ENCODE data around the gene ABHD12.
"Not testable (repeated sequence)": the region's sequence is repeated elsewhere in the genome, so short reads cannot be mapped to it uniquely, and the experiment has no call there.

ABHD12 gene

DNA sequence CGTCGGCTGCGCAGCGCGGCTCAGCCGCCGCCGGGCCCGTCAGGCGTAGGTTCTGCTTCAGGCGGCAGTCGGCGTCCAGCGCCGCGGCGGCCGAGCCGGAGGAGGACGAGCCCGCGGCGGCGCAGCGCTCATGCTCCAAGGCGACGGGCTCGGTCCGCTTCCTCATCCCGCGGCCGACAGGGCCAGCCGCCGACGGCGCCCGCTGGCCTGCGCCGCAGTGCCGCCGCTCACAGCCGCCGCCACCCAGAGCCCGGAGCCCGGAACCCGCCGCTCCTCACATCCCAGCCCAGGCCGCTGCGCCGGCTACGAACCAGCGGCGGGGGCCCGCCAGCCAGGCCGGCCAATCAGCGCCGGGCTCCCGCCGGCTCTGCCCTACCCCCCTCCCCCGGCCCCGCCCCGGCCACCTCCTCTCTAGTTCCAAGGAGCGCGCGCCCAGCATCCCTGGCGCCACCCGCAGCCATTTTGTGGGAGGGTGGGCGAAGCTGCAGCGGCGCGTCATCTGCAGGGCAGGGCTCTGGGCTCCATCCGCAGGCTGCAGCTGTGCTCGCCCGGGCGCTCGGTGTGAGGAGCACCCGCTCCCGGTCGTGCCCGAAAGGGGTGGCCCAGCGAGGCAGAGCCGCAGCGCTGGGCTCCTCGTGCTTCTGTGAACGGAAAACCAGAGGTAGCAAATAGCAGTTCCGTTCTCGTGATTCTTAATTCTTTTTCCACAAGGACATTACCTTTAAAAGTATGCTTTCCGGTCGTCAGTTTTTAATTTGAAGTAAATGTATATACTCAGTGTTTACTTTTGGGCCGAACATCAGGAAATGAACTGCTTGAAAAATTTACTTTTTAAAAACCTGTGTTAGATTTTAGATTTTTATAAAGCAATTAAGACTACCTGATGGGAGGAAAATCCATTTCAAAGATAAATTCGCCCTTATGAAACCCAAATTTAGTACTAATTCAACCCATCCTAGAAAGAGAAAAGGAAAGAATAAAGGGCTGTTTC, at the start of gene ABHD12:
Gene ABHD12, minus strand, starts transcription at position 298 of the 991 bp plus-strand sequence. Its CDS starts 132 bp downstream, at position 166.
- peak; percentile 87 for DNase-seq (ENCODE audit: low read depth, low spot score)

DNA sequence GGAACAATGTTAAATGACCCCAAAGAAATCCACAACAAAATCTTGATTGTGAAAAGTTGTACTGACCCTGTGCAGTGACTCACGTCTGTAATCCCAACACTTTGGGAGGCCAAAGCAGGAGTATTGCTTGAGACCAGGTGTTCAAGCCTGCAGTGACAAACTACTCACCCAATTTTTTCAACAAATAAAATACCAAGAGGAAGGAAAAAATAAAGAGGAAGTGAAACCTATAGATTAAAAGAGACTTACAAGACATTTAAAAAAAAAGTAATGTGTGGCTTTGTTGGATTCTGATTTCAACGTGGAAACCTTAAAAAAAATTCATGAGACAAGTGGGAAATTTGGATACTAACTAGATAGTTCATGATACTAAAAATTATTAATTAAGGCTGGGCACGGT, 48.7 kb upstream of the ABHD12 start:
- DNase-seq (ENCODE audit: low read depth, low spot score), result no peak

DNA sequence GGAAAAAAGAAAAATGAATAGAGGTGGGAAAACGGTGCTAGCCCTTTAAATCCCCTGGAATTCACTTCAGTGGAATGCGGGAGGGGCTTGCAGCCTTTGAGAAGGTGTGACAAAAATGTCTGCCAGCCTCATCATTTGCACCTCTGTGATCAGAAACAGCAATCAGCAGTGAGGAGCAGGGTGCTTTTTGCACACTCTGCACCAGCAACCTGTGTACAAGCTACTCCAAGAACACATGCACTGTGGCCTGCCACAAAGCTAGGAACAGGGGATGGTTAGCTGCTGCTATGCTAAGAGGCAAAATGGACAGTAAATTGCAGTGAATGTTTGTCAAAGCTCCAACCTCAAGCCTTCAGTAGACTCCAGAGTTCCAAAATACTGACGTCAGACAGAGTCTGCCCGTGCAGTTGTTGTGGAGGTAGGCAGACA, 46.5 kb upstream of the ABHD12 start:
- no peak for DNase-seq (ENCODE audit: low read depth, low spot score)

DNA sequence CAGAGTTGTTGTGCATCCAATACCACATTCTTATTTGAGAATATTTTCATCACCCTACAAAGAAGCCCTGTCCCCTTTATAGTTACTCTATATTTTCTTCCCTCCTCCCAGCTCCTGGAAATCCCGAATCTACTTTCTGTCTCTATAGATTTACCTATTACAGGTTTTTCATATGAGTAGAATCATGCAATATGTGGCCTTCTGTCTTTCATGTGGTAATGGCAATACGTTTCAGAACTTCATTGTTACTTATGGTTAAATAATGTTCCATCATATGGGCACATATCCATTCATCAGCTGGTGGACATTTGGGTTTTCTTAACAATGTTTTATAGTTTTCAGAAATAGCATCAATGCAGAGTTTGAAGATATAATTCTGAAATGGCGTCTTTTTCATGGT, 33.9 kb upstream of the ABHD12 start:
- no peak for DNase-seq (ENCODE audit: low read depth, low spot score)

DNA sequence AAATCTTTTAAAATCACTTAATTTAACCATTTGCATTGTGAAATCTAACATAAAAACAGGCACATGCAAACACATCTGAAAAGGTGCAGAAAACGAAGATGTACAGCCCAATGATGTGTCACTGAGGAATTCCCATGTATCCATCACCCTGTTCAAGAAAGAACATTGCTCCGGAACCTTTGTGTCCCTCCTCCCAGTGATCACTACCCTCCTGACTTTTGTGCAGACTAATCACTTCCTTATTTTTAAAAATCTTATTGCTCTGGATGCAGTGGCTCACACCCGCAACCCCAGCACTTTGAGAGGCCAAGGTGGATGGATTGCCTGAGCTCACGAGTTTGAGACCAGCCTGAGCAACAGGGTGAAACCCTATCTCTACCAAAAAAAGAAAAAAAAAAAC, 31.4 kb upstream of the ABHD12 start:
- DNase-seq (ENCODE audit: low read depth, low spot score), result no peak

DNA sequence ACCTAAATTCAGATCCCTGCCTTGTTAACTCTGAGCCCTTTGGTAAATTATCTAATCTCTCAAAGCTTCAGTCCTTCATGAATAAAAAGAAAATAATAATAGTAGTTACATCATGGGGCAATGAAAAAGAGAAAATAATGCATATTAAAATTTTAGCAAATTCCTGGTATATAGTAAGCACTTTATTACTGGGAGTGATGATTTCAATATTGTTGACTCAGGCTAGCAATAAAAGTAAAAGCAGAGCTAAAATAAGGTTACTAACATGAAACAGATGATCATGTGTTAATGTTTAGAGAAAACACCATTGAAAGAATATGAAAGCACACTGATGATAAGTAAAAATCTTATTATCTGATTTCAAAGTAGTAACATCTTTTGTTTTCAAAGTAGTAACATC, 30.5 kb upstream of the ABHD12 start:
- DNase-seq (ENCODE audit: low read depth, low spot score), result no peak

DNA sequence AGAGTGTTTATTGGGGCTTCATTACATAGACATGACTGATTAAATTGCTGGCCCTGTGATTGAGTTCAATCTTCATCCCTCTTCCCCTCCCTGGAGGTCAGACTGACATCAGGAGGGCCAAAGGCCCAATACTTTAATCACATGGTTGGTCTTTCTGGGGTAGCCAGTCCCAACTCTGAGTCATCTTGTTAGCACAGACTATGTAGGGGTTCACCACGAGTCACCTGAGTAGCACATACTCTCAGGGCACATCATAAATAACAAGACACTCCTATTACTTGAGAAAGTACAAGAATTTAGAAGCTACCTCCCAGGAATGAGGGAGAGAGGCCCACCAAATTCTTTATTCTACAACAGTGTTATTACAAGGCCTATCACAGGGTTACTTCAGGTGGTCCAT, 28.1 kb upstream of the ABHD12 start:
- no peak for DNase-seq (ENCODE audit: low read depth, low spot score)

DNA sequence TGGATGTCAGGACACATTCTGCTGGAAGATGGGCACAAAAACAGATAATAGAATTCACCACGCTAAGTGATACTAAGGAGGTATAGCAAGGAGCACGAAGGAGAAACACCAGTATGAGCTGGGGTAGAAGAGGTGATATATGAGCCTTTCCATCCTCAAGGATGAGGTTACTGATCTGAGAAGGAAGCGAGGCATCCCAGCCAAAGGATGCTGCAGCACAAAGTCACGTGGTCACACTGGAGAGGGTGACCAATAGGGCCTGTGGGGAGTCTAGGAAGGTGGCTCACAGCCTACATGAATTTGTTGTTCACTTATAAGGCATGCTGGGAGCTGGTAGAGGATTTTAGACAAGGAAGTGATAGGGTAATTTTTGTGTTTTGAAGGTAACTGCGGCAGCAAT, 18.3 kb upstream of the ABHD12 start:
- no peak for DNase-seq (ENCODE audit: low read depth, low spot score)

DNA sequence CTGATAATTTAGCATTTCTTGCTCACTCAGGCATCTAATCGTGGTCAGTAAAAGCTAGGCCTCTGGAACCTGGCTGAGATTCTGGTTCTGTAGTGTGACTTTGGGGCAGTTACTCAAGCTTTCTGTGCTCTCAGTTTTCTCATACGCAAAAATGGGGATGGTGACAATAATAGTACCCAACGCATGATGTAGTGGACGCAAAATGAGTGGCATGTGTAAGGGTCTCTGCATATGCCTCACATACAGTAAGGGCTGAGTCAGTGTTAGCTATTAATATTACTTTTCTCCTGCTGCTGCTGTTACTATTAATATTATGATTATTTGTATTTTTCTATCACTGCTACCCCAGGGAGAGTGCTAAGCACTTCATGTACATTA, 17.5 kb upstream of the ABHD12 start:
- no peak for DNase-seq (ENCODE audit: low read depth, low spot score)

DNA sequence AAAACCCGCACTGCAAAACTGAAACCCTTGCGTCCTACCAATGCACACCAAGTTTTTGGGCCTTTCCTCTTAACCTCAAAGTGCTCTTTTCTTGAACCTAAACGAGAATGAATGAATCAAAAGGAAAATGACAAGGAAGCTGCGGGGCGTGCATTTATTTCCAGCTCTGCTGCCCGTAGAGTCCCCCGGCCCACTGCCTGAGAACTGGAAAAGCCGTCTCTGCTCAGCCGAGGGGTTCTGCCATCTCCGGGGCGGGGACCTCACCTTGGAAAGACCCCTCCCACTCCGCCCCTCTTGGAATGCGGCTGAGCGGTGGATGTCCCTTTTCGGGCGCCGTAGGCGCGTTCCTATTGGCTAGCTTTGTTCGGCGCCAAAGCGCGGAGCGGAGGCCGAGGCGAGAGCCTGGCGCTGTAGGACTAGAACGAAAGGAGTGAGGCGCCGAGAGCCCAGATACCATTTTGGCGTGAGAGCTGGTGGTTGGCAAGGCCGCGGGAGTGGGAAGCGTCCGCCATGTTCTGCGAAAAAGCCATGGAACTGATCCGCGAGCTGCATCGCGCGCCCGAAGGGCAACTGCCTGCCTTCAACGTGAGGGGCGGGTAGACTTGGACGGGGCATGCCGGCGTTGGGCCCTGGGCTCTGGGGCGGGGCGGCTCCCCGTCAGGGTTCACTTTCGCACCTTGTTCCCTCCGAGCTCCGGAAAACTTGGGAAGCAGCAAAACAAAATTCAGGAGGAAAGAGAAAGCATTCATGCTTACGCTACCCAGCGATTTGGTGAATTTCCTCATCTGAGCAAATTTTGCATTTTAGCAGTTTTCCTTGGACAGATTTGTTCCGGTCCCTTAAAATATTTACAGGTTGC, 16.9 kb upstream of the ABHD12 start, which contains the start of gene GINS1:
Gene GINS1, plus strand, starts transcription at position 363 of the 859 bp plus-strand sequence. Its CDS starts 148 bp downstream, at position 511.
- DNase-seq (ENCODE audit: low read depth, low spot score), result peak; percentile 57

DNA sequence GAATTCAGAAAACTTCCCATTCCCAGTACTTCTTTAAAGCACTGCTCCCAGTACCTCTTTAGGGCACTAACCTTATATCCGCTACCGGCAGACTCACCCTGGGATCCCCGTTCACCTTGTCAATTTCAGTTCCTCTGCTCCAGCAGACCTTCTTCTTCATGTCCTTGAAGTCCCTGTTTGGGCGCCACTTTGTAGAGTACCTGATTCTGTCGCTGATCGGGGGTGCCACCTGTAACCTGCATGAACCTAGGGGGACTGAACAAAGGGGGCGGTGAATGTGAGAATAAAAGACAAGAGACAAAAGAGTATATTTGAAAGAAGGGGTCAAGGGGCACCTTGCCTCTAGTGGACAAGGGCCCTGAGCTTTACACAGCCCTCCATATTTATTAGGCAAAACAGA, 11.9 kb upstream of the ABHD12 start:
- no peak for DNase-seq (ENCODE audit: low read depth, low spot score)

DNA sequence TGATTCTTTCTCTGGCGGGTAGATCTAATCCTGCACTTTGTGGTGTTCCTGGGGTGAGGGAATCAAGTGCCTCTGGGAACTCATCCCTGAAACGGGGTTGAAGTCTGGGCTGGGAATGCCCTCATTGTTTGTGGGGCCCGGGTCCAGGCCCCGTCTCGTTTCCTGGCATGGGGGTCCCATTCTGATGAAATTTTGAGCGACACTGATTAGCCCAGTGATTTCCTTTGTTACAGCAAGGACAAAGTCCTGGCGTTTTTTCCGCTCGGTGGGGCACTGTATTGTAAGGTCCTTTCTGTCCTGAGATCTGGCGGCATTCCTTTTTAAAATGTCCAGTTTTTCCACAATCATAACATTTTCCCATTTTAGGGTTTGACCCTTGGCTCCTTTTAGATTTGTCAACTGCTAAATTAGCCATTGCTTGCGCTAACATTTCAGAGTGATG, 9.7 kb upstream of the ABHD12 start:
- DNase-seq (ENCODE audit: low read depth, low spot score), result not testable (repeated sequence)

DNA sequence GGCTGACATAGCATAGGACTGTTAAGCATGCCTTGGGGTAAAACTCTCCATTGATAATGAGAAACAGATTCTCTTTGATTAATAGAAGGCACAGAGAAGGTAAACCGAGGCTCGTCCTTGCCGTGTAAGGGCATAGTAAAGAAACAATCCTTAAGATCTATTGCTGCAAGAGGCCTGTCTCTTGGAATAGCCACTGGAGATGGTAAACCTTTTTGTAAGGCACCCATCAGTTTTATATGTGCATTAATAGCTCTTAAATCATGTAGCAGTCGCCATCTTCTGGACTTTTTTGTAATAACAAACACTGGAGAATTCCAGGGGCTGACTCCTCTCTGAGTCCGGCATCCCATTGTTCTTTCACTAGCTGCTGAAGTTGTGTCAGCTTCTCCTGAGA, 8.4 kb upstream of the ABHD12 start:
- DNase-seq (ENCODE audit: low read depth, low spot score), result no peak

DNA sequence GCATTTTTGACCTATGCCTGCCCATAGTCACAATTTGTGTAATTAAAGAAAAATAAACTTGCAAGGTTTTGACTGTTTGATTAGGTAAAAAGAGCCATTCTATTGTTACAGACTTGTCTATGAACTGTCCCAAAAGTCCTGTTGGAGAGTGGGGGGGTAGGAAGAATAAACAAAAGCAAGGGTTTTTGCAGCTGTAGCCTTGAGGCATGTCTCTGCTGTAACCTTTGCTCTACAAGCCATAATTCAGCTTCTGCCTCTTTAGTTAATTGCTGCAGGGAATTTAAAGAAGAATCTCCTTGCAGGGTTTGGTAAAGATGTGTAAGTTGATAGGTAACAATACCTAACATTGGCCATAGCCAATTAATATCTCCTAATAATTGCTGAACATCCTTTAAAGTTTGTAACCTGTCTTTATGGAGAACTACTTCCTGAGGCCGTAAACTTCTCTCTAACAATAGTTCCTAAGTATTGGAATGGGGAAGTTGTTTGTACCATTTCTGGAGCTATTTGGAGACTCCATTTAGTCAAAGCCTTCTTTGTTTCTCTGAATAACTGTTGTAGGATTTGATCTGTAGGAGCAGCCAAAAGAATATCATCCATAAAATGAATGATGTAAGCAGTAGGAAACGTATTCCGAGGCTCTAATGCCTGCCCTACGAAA, 7.9 kb upstream of the ABHD12 start:
- no peak for DNase-seq (ENCODE audit: low read depth, low spot score)

DNA sequence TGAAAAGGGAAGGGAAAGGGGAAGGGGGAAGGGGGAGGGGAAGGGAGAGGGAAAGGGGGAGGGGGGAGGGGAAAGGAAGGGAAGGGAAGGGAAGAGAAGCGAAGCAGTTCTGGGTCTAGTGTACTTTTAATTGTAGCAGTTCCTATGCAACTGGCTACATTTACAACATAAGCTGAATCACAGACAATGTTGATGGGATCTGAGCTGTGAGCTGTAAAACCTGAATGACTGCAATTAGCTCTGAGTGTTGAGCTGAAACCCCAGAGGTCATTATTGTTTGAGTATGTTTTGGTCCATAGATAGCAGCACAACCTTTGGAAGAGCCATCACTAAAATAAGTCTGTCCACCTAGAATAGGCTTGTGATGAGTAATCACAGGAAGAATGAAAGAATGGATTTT, 7.2 kb upstream of the ABHD12 start:
- DNase-seq (ENCODE audit: low read depth, low spot score), result no peak

DNA sequence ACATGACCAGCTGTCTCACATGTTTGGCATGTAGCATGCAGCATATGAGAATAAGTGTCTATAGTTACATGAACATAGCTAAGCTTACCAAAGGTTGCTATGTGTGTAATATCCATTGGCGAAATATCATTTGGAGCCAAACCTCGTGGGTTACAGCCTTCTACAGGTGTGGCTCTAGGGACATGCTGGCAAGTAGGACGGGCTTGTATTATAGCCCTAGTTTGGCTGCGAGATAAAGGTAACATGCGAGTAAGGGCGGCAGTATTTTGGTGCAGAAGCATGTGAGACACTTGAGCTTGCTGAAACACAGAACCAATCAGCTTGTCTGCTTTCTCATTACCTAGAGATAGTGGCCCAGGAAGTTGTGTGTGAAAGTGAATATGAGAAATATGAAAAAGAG, 6.5 kb upstream of the ABHD12 start:
- DNase-seq (ENCODE audit: low read depth, low spot score), result no peak

DNA sequence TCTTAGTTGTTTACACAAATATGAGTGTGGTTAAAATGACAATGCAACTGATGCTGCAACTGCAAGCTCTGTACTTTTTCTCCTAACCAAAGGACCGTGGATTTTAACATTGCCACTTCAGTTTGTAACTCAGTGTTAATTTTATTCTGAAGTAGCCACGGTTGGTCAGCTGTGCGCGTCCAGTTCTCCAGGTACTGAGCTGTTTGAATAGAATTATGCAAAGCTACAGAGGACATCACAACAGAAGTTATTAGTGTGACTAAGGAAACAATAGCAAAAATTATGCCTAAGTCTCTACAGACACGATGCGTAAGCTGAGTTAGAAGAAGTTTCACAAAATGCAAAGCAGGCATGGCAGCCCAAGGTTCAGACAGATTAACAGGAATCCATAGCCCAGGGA, 4.4 kb upstream of the ABHD12 start:
- DNase-seq (ENCODE audit: low read depth, low spot score), result no peak

DNA sequence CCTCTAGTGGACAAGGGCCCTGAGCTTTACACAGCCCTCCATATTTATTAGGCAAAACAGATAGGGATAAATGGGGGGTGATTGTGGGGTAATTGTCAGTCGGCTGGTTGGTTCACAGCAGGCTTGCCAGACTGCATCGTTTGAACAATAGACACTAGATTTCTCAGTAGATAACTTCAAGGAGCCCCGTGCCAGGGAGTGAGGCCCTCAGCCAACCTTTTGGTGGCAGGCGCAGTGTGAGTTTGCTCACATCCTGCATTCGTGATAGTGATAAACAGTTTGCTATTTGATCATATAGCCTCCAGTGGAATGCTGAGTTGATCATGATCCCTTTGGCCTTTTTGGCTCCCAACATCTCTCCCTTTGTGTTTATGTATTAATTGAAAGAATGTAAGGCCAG, 3.6 kb upstream of the ABHD12 start:
- no peak for DNase-seq (ENCODE audit: low read depth, low spot score)

DNA sequence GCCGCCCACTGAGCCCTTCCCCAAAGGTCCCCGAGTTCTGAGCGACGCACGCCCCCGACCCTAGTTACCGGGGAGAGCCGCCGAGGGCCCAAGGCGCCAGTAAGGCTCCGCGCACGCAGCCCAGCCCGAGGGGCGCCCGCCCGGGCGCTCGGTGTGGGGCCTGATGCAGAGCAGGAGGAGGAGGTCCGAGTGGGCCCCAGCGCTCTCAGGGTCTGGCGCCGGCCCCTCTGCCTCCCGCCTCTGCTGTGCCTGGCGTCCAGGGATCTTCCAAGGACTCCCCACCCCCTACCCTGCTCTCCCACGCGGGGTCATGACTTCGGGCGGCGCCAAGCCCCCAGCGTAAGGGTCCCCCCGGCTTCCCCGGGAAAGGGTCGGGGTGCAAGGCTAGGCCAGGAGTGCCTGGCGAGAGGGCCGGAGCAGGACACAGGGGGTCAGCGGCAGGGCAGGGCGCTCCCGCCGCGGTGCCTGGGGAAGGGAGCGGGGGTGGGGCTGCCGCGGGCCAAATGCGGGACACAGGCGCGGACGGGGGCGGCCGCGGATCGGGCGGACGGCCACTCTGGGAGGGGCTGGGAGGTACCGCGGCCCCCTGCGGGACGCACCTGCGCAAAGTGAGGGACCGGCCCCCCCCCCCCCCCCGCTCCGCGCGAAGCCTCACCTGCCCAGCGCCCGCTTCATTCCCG, 637 bp downstream of the ABHD12 start:
- DNase-seq (ENCODE audit: low read depth, low spot score), result no peak

DNA sequence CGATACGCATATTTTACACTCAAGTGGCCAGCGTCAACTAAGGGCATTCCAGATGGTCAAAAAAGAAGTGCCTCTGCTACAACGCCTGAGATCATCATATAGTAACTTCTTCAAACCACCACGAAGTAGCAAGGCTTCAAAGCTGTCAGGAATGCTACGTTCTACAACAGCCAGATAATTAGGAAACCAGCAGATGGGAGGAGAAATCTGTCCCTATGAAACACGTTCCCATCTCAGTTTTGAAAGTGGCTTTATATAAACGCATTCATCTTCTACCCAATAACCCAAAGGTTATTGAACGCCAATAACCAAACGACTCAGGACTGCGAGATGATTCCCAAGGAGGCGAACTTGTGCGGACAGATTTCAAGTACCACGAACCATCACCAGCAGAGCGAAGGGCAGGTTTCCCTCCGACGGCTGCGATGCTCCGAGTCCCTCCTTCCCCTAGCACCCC, 1.2 kb downstream of the ABHD12 start:
- no peak for DNase-seq (ENCODE audit: low read depth, low spot score)

DNA sequence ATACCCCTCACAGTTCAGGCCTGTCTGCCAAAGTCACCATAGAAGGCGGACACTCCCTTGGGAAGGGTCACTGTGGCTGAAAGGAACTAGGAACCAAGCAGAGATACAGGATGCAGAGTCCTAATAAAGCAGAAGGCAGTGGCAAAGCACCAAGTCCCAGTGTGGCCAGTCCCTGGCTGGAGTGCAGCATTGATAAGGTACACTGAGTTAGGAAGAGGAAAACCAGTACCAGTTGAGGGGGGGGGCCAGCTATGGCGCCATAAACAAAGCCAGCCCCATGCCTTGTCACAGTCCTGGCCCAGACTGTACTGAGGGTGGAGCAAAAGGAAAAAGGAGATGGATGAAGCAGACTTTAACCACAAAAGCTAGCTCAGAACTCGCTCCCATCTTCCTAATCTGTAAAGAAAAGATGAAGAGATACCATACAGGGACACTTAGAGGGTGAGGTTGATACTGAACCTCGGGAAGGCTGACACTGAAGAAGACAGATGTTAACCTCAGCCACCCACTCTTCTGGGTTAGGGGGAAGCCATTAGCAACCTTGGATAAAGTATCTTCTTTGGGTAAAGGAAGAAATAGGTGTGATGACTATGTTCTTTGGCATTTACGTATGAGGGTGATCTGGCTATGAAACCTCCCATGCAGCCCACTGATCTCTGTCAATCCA, 7.8 kb downstream of the ABHD12 start:
- DNase-seq (ENCODE audit: low read depth, low spot score), result no peak
